Hepatocyte (in vitro differentiated cells): ENCODE measurements around the gene CROCC2.

Experiments used
- CTCF ChIP-seq: fragments of 200-600 bp; sonication (generic); IDR thresholded peaks from 2 replicates; pipeline ENCODE4 v1.5.1; 2016; ENCODE audit warnings: antibody characterized with exemption, mild to moderate bottlenecking; ENCODE audit not compliant: poor library complexity
- EZH2 ChIP-seq: fragments of 200-600 bp; sonication (generic); IDR thresholded peaks from 2 replicates; pipeline ENCODE4 v1.6.1; 2016; ENCODE audit warnings: antibody characterized with exemption, mild to moderate bottlenecking, borderline replicate concordance

GRCh38 chr2:240963065-240963867 lies 57.1 kb downstream of the CROCC2 start:
- TF ChIP-seq CTCF, result no peak
- TF ChIP-seq EZH2, result no peak
